ENCODE data around the gene ZNF584.
A peak's percentile ranks its signal among the peaks of the same experiment; 100 is the strongest.
"Not testable (repeated sequence)": the region's sequence is repeated elsewhere in the genome, so short reads cannot be mapped to it uniquely, and the experiment has no call there.

ZNF584 gene

GRCh38 chr19:58407658-58408151 is 744 bp upstream of the ZNF584 start:
- peak; percentile 63 for DNase-seq

GRCh38 chr19:58409010-58409790 is 751 bp downstream of the ZNF584 start:
- DNase-seq = peak; percentile 41

- DNase-seq = no peak
These were observed 8.2 kb downstream of the ZNF584 start for GRCh38 chr19:58416604-58417003.

GRCh38 chr19:58417071-58417470 is 8.6 kb downstream of the ZNF584 start:
- no peak for DNase-seq

GRCh38 chr19:58428617-58429016 is 20.2 kb downstream of the ZNF584 start:
- no peak for DNase-seq

GRCh38 chr19:58429745-58430144 is 21.3 kb downstream of the ZNF584 start:
- no peak for DNase-seq

- DNase-seq = peak; percentile 28
These were observed 25.8 kb downstream of the ZNF584 start for GRCh38 chr19:58434217-58434616.

GRCh38 chr19:58439576-58440554 is 31.4 kb downstream of the ZNF584 start, which contains the start of gene ZNF132:
Gene ZNF132 (minus strand): TSS chr19:58440153. CDS start chr19:58439821, 332 bp downstream.
- peak; percentile 100 for DNase-seq

GRCh38 chr19:58440556-58440955 is 32.1 kb downstream of the ZNF584 start:
- DNase-seq = no peak

- not testable (repeated sequence) for DNase-seq
These were observed 34.5 kb downstream of the ZNF584 start for GRCh38 chr19:58442986-58443385.

- DNase-seq = not testable (repeated sequence)
These were observed 40.4 kb downstream of the ZNF584 start for GRCh38 chr19:58448860-58449259.

- DNase-seq = not testable (repeated sequence)
These were observed 41.5 kb downstream of the ZNF584 start for GRCh38 chr19:58449980-58450379.

- no peak for DNase-seq
These were observed 42.5 kb downstream of the ZNF584 start for GRCh38 chr19:58450856-58451357.

GRCh38 chr19:58451358-58452101 is 43.1 kb downstream of the ZNF584 start, which contains the start of gene ZNF324B:
Gene ZNF324B (plus strand): TSS chr19:58451622. CDS start chr19:58453702, 2,080 bp downstream.
- DNase-seq = peak; percentile 99

- no peak for DNase-seq
These were observed 45.3 kb downstream of the ZNF584 start for GRCh38 chr19:58453743-58454142.

GRCh38 chr19:58455306-58455705 is 46.9 kb downstream of the ZNF584 start:
- no peak for DNase-seq

GRCh38 chr19:58456111-58456510 is 47.7 kb downstream of the ZNF584 start:
- no peak for DNase-seq

- DNase-seq = no peak
These were observed 51.6 kb downstream of the ZNF584 start for GRCh38 chr19:58460039-58460438.

GRCh38 chr19:58466089-58466759 is 57.8 kb downstream of the ZNF584 start:
- DNase-seq = no peak

GRCh38 chr19:58466760-58467589 is 58.5 kb downstream of the ZNF584 start, which contains the start of gene ZNF324:
Gene ZNF324 (plus strand): TSS chr19:58467080. CDS start chr19:58469186, 2,106 bp downstream.
- peak; percentile 99 for DNase-seq
